Measurements from ENCODE around the gene HS2ST1. TPM values are rescaled to one million over a fixed set of nuclear protein-coding genes. Genes with fewer than 3 reads are reported as not detected.
"Not testable (repeated sequence)": the region's sequence is repeated elsewhere in the genome, so short reads cannot be mapped to it uniquely, and the experiment has no call there.

HS2ST1 gene
- total RNA-seq, 1 experiment from 2014 or later: 27.8 TPM

- no peak for DNase-seq (ENCODE audit: low read depth)
Measured at GRCh38 chr1:87062687-87063086, 148.3 kb downstream of the HS2ST1 start.

DNA sequence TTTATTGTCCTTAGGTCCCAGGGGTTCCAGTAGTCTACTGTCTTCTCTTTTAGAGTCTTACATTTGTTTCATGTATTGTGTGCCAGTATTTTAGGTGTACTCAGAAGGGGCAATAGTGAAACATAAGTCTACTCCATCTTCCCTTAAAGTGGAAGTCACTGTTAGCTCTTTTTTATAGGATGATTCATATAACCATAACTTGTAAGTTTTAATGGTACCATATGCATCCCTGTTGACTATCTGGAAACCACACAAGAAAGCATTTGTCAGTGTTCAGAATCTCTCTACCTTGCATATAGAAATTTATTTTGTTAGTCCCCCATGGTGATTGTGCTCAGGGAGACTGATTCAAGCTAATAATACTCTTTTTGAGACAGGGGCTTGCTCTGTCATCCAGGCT, 149.9 kb downstream of the HS2ST1 start:
- DNase-seq (ENCODE audit: low read depth): no peak

GRCh38 chr1:87064986-87065385, 150.6 kb downstream of the HS2ST1 start:
- DNase-seq (ENCODE audit: low read depth): no peak

DNA sequence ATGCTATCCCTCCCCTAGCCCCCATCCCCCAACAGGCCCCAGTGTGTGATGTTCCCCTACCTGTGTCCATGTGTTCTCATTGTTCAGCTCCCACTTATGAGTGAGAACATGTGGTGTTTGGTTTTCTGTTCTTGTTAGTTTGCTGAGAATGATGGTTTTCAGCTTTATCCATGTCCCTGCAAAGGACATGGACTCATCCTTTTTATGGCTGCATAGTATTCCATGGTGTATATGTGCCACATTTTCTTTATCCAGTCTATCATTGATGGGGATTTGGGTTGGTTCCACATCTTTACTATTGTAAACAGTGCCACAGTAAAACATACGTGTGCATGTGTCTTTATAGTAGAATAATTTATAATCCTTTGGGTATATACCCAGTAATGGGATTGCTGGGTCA, 152.3 kb downstream of the HS2ST1 start:
- not testable (repeated sequence) for DNase-seq (ENCODE audit: low read depth)

GRCh38 chr1:87072411-87072810, 158.0 kb downstream of the HS2ST1 start:
- DNase-seq (ENCODE audit: low read depth): no peak

DNA sequence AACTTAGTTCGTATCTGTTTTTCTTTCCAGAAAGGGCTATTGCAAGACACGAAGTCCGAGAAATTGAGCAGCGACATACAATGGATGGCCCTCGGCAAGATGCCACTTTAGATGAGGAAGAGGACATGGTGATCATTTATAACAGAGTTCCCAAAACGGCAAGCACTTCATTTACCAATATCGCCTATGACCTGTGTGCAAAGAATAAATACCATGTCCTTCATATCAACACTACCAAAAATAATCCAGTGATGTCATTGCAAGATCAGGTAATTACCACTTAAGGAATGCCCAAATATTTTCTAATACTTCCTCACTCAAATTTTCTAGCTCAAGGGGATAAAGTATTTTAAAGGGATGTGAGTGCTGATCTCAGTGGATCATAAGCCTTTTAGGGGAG, 158.5 kb downstream of the HS2ST1 start:
- no peak for DNase-seq (ENCODE audit: low read depth)

GRCh38 chr1:87074001-87074795, 159.8 kb downstream of the HS2ST1 start:
- no peak for DNase-seq (ENCODE audit: low read depth)

DNA sequence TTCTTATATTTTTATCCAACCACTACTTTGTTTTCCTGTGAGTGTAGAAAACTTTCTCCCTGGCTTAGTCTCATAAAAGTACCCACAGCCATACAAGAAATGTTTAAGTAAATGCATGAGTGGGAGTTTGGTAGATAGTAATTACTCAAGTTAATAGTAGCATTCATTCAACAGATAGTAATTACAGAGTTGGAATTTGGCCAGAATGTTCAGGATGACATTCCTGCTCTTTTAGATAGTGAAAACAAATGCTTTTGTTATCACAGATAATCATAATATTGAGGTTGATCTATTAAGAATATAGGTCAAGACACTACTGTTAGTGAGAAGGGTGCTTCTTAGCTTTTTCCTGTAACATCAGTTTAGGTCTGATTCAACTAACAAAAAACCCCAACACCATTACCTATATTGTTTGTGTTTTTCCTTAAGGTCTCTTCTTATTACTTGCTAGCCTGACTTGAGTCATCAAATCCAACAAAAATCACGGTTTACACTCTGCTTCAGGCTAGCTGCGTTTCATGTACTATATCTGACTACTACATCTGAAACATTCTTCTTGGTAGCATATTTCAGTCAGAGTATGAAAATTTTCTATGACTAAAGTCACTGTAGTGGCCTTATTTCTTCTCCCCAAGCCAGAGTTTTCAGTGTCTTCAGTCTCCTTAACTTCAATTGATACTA, 163.7 kb downstream of the HS2ST1 start:
- DNase-seq (ENCODE audit: low read depth): no peak

DNA sequence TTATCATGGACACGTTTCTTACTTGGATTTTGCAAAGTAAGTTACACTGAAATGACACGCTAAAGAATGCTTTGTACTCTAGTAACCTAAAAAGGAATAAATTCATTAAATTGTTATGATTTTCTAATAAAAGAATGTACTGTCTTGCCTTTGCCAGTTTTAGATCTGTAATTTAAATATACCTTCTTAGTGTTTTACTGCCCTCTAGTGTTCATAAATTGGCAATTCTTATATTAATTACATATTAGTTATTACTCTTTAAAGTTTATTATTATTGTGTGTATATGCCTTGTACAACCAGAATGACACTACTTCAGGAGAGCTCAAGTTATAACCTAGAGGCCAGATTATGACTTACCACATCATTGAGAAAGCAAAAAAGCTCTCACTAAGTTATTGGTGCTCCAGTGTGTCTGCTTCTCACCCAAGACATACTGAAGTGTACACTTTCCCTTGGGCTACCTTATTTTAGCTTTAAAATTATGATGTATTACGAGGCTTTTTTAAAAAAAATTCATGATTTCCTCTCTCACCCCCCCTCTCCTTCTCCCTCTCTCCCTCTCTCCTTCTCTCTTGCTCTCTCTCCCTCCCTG, 169.9 kb downstream of the HS2ST1 start:
- DNase-seq (ENCODE audit: low read depth): peak; percentile 38

DNA sequence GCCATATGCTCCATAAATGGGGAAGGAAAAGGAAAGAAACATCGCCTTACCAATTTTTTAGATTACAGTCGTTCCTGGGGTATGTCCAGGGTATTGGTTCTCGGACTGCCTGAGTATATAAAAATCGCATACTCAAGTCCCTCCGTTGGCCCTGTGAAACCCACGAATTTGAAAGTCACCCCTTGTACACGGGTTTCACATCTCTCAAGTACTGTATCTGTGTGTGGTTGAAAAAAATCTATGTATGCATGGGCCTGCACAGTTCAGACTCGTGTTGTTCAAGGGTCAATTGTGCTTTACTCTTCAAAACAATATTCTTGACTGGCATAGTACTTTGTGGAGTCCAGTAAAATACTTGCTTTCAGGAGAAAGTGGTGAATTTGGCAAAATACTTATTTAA, 171.7 kb downstream of the HS2ST1 start:
- DNase-seq (ENCODE audit: low read depth): no peak

GRCh38 chr1:87089070-87089736, 174.8 kb downstream of the HS2ST1 start:
- DNase-seq (ENCODE audit: low read depth): no peak

- DNase-seq (ENCODE audit: low read depth): no peak
Measured at GRCh38 chr1:87089823-87090222, 175.4 kb downstream of the HS2ST1 start.

- DNase-seq (ENCODE audit: low read depth): no peak
Measured at GRCh38 chr1:87091425-87091824, 177.0 kb downstream of the HS2ST1 start.

DNA sequence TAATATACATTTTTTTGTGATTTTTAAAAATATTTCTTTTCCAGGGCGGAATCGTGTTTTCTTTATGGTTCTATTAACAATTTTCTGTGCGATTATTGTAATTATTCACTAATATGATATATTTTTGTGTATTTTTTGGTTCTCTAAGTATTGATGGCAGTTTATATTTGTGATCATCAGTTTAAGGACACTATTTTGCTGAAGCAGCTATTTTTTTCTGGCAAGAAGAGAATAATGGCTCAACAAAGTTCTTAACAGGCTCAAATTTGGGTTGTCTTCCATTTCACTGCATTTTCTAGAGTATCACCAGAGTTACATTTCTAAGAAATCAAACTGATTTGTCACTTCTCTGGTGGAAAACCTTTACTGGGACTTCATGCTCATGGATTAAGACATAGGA, 178.4 kb downstream of the HS2ST1 start:
- no peak for DNase-seq (ENCODE audit: low read depth)

DNA sequence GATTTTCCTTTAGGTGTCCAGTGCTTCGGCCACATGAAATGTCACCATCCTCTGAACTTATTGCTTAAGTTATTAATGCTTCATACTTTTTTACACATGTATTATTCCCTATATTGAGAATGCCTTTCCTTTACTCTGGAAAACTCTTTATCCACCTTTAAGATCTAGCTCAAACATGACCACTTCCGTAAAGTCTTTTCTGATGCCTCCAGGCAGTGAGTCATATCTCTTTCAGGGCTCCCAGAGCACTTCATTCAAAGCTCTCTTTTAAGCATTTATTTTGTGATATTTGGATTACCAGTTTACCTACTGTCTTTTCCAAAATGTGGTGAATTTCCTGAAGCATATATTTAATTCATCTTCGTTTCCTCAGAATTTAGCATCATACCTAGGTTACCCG, 178.9 kb downstream of the HS2ST1 start:
- DNase-seq (ENCODE audit: low read depth): no peak

GRCh38 chr1:87094238-87094637, 179.8 kb downstream of the HS2ST1 start:
- DNase-seq (ENCODE audit: low read depth): no peak

GRCh38 chr1:87100271-87100670, 185.8 kb downstream of the HS2ST1 start:
- no peak for DNase-seq (ENCODE audit: low read depth)

DNA sequence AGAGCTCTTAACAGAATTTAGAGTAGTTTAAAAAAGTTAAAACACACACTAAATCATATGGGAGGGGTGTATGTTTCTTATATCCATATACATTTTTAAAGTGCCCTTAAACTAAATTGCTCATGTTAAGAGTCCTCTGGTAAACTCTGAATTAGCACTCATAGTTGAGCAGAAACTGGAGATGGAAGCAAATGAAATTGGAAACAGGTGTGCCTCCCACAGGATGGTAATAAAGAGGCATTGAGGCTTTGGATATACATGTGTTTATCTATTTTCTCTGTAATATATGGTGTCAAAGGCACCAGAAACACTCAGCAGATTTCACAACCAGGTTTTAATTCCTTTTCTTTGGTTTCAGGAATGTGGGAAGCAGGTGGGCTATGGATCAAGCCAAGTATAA, 188.6 kb downstream of the HS2ST1 start:
- no peak for DNase-seq (ENCODE audit: low read depth)

GRCh38 chr1:87104140-87104539, 189.7 kb downstream of the HS2ST1 start:
- no peak for DNase-seq (ENCODE audit: low read depth)

DNA sequence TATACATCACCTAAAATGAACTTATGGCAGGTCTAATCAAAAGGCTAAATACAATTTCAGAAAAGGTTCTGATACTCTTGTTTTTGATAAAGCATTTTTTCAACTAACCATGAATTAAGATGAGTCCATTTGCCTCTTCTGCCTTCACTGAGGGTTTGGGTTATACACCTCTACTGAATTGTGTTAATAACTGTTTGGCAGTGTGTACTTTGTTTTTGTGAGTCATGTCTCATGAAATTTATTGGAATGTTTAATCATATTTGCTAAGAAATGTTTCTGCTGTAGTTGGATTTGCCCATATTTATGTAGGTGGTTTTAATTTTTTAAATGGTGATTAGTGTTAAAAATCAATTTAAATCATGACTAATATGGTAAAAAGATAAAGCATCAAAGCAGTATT, 190.5 kb downstream of the HS2ST1 start:
- DNase-seq (ENCODE audit: low read depth): no peak

GRCh38 chr1:87106144-87106543, 191.7 kb downstream of the HS2ST1 start:
- no peak for DNase-seq (ENCODE audit: low read depth)

DNA sequence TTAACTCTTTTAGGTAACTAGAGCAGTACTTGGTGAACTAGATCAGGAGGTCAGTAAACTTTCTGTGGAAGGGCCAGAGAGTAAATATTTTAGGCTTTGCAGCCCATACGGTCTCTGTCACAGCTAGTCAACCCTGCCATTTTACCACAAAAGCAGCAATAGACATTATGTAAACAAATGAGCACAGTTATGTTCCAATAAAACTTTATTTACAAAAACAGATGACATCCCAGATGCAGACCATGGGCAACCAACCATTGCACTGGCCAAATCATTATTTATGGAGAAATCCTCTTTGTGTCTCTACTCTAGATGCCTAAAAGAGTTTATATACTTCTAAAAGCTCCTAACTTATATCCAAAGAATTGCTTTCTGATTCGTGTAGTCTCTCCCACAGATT, 192.4 kb downstream of the HS2ST1 start:
- DNase-seq (ENCODE audit: low read depth): no peak
